Measurements from ENCODE around the gene UBXN6. TPM values are rescaled to one million over a fixed set of nuclear protein-coding genes. Genes with fewer than 3 reads are reported as not detected.

Gene UBXN6
- total RNA-seq, 1 donor from 2014 or later: 63.6 TPM

DNA sequence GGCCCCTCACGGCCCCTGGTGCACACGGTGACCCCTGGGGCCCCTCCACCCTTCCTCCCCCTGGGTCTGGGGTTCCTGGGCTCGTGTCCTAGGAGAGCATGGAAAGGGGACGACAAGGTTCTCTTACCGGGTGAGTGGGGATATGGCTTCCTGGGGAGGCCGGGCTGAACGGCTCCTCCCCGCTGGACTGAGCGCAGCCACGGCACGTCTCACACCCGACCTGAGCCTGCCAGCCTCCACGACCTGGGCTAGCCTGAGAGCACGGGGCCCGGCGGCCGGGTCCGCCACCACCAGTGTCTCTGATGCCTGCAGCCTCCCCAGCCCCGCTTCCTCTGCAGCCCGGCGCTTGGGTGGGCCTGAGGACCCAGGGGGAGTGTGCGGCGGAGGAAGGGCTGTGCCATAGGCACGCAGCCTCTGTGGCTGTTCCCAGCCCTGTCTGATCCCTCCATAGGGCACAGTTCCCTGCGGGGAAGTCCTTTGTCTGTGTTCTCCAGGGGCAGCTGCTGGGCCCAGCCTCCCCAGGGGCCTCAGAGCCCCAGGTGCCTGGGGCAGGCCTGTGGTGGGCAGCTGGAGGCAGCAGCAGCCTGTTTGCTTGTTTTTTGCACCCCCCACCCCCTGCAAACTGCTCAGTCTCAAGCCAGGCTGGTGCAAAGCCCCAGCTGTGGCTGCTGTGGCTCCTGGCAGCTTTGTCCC is 45.7 kb upstream of the UBXN6 start:
- Histone ChIP-seq H2AFZ (ENCODE audit: low read depth, low read length) (no peak overlapping the region), H3K4me3 (ENCODE audit: insufficient read depth, low read depth, low read length) (no peak overlapping the region), H3K9ac (ENCODE audit: low read length) (no peak overlapping the region), H3K4me1 (ENCODE audit: insufficient read depth, low read length) (peaks cover 20% of the 10 kb centered on the region), H4K20me1 (ENCODE audit: insufficient read depth, low read length) (no peaks in the 10 kb centered on the region), H3K27me3 (ENCODE audit: insufficient read depth, low read length) (no peaks in the 10 kb centered on the region), H3K4me2 (ENCODE audit: low read length) (no peak overlapping the region), H3K9me3 (ENCODE audit: insufficient read depth, low read depth, low read length) (no peaks in the 10 kb centered on the region), H3K27ac (ENCODE audit: low read depth, low read length) (no peak overlapping the region), H3K79me2 (ENCODE audit: insufficient read depth, low read length) (no peaks in the 10 kb centered on the region), H3K36me3 (ENCODE audit: insufficient read depth, low read length) (peaks cover 2% of the 10 kb centered on the region)
- no peaks in the 10 kb centered on the region for H3K27me3 Mint-ChIP-seq (ENCODE audit: low read depth, unreplicated experiment)
- FAIRE-seq (no peak), DNase-seq (ENCODE audit: low read depth) (no peak)
- H3K36me3 Mint-ChIP-seq (ENCODE audit: low read depth, unreplicated experiment): peaks cover 13% of the 10 kb centered on the region
- TF ChIP-seq, protein P1, sequence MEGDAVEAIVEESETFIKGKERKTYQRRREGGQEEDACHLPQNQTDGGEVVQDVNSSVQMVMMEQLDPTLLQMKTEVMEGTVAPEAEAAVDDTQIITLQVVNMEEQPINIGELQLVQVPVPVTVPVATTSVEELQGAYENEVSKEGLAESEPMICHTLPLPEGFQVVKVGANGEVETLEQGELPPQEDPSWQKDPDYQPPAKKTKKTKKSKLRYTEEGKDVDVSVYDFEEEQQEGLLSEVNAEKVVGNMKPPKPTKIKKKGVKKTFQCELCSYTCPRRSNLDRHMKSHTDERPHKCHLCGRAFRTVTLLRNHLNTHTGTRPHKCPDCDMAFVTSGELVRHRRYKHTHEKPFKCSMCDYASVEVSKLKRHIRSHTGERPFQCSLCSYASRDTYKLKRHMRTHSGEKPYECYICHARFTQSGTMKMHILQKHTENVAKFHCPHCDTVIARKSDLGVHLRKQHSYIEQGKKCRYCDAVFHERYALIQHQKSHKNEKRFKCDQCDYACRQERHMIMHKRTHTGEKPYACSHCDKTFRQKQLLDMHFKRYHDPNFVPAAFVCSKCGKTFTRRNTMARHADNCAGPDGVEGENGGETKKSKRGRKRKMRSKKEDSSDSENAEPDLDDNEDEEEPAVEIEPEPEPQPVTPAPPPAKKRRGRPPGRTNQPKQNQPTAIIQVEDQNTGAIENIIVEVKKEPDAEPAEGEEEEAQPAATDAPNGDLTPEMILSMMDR (IDR thresholded peaks at IDR 0.05; ENCODE audit: insufficient read depth, low read depth, low read length): no peak
- no peak for TF ChIP-seq EZH2 (IDR thresholded peaks at IDR 0.05; ENCODE audit: insufficient read depth, low read length)
- no peak overlapping the region for H3K27ac Mint-ChIP-seq (ENCODE audit: unreplicated experiment)
- H3K9me3 Mint-ChIP-seq (ENCODE audit: unreplicated experiment): no peaks in the 10 kb centered on the region
- no peak overlapping the region for H3K4me3 Mint-ChIP-seq (ENCODE audit: unreplicated experiment)
- H3K4me1 Mint-ChIP-seq (ENCODE audit: low read depth, unreplicated experiment): peaks cover 6% of the 10 kb centered on the region

DNA sequence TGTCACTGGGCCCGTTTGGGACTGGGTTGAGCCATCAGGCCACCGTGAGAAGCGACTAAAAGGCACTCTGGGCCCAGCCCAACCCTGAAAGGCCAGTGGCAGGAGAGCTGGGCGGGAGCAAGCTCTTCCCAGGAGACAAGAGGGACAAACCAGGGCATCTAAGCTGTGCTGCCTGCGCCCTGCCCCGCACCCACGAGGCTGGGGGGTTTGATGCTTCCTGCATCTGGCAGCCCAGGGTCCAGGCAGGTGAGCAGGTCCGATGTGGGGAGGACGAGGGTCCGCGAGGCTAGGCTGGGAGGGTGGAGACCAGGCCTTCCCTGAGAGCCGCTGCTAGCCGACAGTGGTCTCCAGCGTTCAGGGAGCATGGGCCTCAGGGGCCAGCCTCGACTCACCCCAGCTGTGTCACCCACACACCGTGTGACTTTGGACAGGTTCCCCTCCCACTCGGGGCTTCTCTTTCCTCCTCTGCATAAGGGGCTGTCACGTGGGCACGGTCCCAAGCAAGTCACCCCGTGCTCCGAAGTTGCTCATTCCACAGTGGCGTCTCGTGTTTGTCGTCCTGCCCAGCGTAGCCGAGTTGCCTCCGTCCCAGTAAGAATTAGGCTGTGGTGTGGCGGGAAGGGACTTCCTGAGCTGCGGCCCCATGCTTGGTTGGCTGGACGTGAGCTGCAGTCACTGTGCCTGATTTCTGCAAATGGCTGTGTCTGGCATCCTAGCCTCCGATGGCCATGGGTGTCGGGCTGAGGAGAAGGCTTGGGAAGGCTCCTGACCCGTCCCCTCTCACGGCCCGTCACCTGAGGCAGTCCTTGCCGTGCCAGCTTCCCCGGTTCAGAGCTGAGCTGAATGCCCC is 44.9 kb upstream of the UBXN6 start:
- Histone ChIP-seq H3K9ac (ENCODE audit: low read length) (no peak overlapping the region), H3K4me3 (ENCODE audit: insufficient read depth, low read depth, low read length) (no peak overlapping the region), H3K79me2 (ENCODE audit: insufficient read depth, low read length) (no peaks in the 10 kb centered on the region), H3K36me3 (ENCODE audit: insufficient read depth, low read length) (peaks cover 2% of the 10 kb centered on the region), H3K27ac (ENCODE audit: low read depth, low read length) (no peak overlapping the region), H3K4me2 (ENCODE audit: low read length) (no peak overlapping the region), H3K27me3 (ENCODE audit: insufficient read depth, low read length) (no peaks in the 10 kb centered on the region), H3K4me1 (ENCODE audit: insufficient read depth, low read length) (peaks cover 20% of the 10 kb centered on the region), H4K20me1 (ENCODE audit: insufficient read depth, low read length) (no peaks in the 10 kb centered on the region), H2AFZ (ENCODE audit: low read depth, low read length) (no peak overlapping the region), H3K9me3 (ENCODE audit: insufficient read depth, low read depth, low read length) (no peaks in the 10 kb centered on the region)
- no peak for DNase-seq (ENCODE audit: low read depth)
- peaks cover 6% of the 10 kb centered on the region for H3K4me1 Mint-ChIP-seq (ENCODE audit: low read depth, unreplicated experiment)
- H3K27ac Mint-ChIP-seq (ENCODE audit: unreplicated experiment): no peak overlapping the region
- no peak for FAIRE-seq
- no peaks in the 10 kb centered on the region for H3K9me3 Mint-ChIP-seq (ENCODE audit: unreplicated experiment)
- peaks cover 13% of the 10 kb centered on the region for H3K36me3 Mint-ChIP-seq (ENCODE audit: low read depth, unreplicated experiment)
- no peaks in the 10 kb centered on the region for H3K27me3 Mint-ChIP-seq (ENCODE audit: low read depth, unreplicated experiment)
- TF ChIP-seq, protein P1 (IDR thresholded peaks at IDR 0.05; ENCODE audit: insufficient read depth, low read depth, low read length): no peak
- TF ChIP-seq EZH2 (IDR thresholded peaks at IDR 0.05; ENCODE audit: insufficient read depth, low read length): no peak
- no peak overlapping the region for H3K4me3 Mint-ChIP-seq (ENCODE audit: unreplicated experiment)
